BE2C (cell line): ENCODE measurements around the gene UBE2D3. TPM values are rescaled to one million over a fixed set of nuclear protein-coding genes. Genes with fewer than 3 reads are reported as not detected.

Experiments used
- DNase-seq: peaks from one replicate; pipeline ENCODE4 v3.0.0-alpha.2; 2020
- H3K27me3 ChIP-seq: fragments of 250-450 bp; sonication (Bioruptor Pico); 2 replicates; pipeline ENCODE4 v1.5.1; 2020; ENCODE audit warnings: mild to moderate bottlenecking
- H3K36me3 ChIP-seq: fragments of 250-450 bp; sonication (Bioruptor Pico); 2 replicates; pipeline ENCODE4 v1.5.1; 2020; ENCODE audit warnings: mild to moderate bottlenecking
- H3K4me1 ChIP-seq: fragments of 250-450 bp; sonication (Bioruptor Pico); 2 replicates; pipeline ENCODE4 v1.5.1; 2020
- H3K4me3 ChIP-seq: 2 replicates; pipeline ENCODE4 v1.5.1; 2011; ENCODE audit warnings: low read depth, low read length
- H3K9me3 ChIP-seq: fragments of 250-450 bp; sonication (Bioruptor Pico); 2 replicates; pipeline ENCODE4 v1.5.1; 2020
- CTCF ChIP-seq: IDR thresholded peaks from 2 replicates; pipeline ENCODE4 v1.5.1; 2012; ENCODE audit warnings: mild to moderate bottlenecking, low read depth, low read length
- polyA plus RNA-seq: library from polyadenylated mRNA; unstranded; fragments of >200 nt; gene quantifications from one replicate; pipeline ENCODE4 v1.2.1, GENCODE V29; 2012; ENCODE audit warnings: low read depth, missing spikeins; ENCODE audit not compliant: insufficient read length, insufficient read depth

UBE2D3 gene
- 250 TPM for polyA plus RNA-seq

GRCh38 chr4:102826890-102827673 is at the start of gene UBE2D3:
UBE2D3 (minus strand) TSS chr4:102827551; CDS start chr4:102826508, 1,043 bp downstream.
- peak within 1 kb of the TSS; percentile 91 for H3K4me3 ChIP-seq
- TF ChIP-seq CTCF, result no peak
- no peaks in the 10 kb centered on the region for H3K4me1 ChIP-seq
- H3K9me3 ChIP-seq, result no peaks in the 10 kb centered on the region
- H3K36me3 ChIP-seq, result peaks cover 32% of the 10 kb centered on the region
- H3K27me3 ChIP-seq, result no peaks in the 10 kb centered on the region
- DNase-seq, result peak; percentile 93

DNA sequence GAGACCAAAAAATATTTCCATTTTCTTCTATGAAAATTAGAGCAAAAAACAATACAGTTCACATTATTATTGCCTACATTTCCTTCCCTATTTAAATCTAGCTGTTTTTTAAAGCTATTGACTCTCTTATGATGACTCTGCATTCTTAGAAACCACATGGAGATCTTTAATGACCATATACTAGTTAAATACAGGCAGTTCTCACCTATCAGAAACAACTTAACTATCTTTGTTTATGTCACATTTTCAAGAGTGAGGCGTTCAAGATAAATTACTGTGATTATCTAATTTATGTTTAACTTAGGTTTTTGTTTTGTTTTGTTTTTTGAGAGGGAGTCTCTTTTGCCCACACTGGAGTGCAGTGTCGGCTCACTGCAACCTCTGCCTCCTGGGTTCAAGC is 44.4 kb upstream of the UBE2D3 start:
- no peak for TF ChIP-seq CTCF

GRCh38 chr4:102869569-102870197 is 42.3 kb upstream of the UBE2D3 start:
- peak overlapping the region; percentile 72 for H3K4me3 ChIP-seq
- no peaks in the 10 kb centered on the region for H3K9me3 ChIP-seq
- H3K36me3 ChIP-seq, result peaks cover 7% of the 10 kb centered on the region
- H3K27me3 ChIP-seq, result no peaks in the 10 kb centered on the region
- 0 out of 2 replicates have a peak, but pooled peaks cover 3% of the 10 kb centered on the region for H3K4me1 ChIP-seq
- no peak for TF ChIP-seq CTCF
- DNase-seq, result no peak

More for the DNA sequence above, 44.4 kb upstream of the UBE2D3 start:
- no peak overlapping the region for H3K4me3 ChIP-seq
- no peaks in the 10 kb centered on the region for H3K27me3 ChIP-seq
- DNase-seq, result no peak
- H3K4me1 ChIP-seq, result 0 out of 2 replicates have a peak, but pooled peaks cover 3% of the 10 kb centered on the region
- no peaks in the 10 kb centered on the region for H3K9me3 ChIP-seq
- peaks cover 19% of the 10 kb centered on the region for H3K36me3 ChIP-seq

DNA sequence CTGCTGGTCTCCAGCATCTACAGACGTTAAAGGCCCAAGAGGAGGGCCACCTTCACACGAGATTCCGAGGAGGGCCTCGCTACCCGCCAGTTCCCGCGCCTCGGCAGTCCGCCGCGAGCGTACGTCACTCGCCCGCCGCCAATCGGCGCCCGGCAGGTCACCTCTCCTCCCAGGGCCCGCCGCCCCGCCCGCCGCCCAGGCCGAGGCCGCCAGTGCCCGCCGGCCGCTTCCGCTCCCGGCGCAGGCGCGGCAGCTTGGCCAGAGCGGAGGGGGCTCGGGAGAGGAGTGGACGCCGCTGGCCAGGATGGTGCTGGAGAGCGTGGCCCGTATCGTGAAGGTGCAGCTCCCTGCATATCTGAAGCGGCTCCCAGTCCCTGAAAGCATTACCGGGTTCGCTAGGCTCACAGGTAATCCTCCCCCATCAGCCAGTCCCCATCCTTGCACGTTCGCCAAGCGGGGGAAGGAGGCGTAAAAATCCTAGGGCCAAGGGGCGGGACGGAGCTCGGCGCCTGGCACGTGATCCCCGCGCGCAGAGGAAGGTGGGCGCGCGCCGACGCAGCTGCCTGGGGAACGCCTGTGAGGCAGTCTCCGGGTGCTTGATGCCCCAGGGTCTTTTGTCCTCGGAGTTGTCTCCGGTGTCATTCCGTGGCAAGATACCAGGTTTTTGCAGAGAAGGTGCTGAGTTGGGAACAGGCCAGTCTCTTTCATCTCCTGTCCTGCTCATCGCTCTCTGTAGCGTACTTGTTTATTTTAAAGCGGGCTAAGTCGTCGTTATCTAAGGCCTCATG is 41.6 kb upstream of the UBE2D3 start, which contains the start of gene CISD2:
TSS of gene CISD2 (plus strand) at position 212 of the 788 bp plus-strand sequence. CDS start at position 305, 93 bp downstream.
- TF ChIP-seq CTCF, result no peak

GRCh38 chr4:102868153-102868780 is 40.9 kb upstream of the UBE2D3 start:
- Histone ChIP-seq H3K4me1 (0 out of 2 replicates have a peak, but pooled peaks cover 3% of the 10 kb centered on the region), H3K4me3 (peak overlapping the region; percentile 72), H3K9me3 (no peaks in the 10 kb centered on the region), H3K27me3 (no peaks in the 10 kb centered on the region), H3K36me3 (no peaks in the 10 kb centered on the region; the same call in 1 of the 2 replicates)
- TF ChIP-seq CTCF, result no peak
- DNase-seq, result no peak

More for the DNA sequence above, 41.6 kb upstream of the UBE2D3 start, which contains the start of gene CISD2:
- H3K36me3 ChIP-seq, result no peaks in the 10 kb centered on the region; the same call in 1 of the 2 replicates
- peak; percentile 94 for DNase-seq
- H3K27me3 ChIP-seq, result no peaks in the 10 kb centered on the region
- 0 out of 2 replicates have a peak, but pooled peaks cover 3% of the 10 kb centered on the region for H3K4me1 ChIP-seq
- no peaks in the 10 kb centered on the region for H3K9me3 ChIP-seq
- H3K4me3 ChIP-seq, result peak within 1 kb of the TSS; percentile 72
